ENCODE data around the gene EXOC6. TPM values are rescaled to one million over a fixed set of nuclear protein-coding genes. Genes with fewer than 3 reads are reported as not detected.
A peak's percentile ranks its signal among the peaks of the same experiment; 100 is the strongest.
"Not testable (repeated sequence)": the region's sequence is repeated elsewhere in the genome, so short reads cannot be mapped to it uniquely, and the experiment has no call there.

The EXOC6 gene
- total RNA-seq, 2 donors from 2014 or later = 7.0 to 10.1 TPM

DNA sequence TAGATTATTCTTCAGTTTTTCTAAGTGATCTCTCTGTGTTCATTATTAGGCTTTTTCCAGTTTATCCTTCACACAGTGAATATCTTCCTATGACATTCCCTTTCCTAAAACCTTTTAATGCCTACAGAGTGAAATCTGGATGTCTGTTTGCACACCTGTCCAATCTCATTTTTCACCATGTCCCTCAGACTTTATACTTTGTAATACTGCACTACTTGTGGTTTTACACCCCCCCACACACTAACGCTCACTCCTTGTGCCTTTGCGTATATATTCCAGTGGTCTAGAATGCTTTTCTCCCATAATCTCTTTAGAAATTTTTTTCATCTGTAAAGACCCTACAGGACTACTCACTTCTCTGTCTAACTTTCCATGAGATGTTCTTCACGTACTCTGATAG lies 98.2 kb downstream of the EXOC6 start:
- Histone ChIP-seq H3K27me3 (no peaks in the 10 kb centered on the region), H3K4me1 (no peaks in the 10 kb centered on the region), H3K36me3 (no peaks in the 10 kb centered on the region), H3K27ac (no peak overlapping the region), H3K9me3 (no peaks in the 10 kb centered on the region), H3K4me3 (no peak overlapping the region)
- no peak for DNase-seq (ENCODE audit: low spot score)
- TF ChIP-seq CTCF (IDR thresholded peaks at IDR 0.05) = no peak

GRCh38 chr10:92952573-92952972 lies 104.3 kb downstream of the EXOC6 start:
- not testable (repeated sequence) for H3K9me3 ChIP-seq; H3K27me3 ChIP-seq; DNase-seq (ENCODE audit: low spot score); H3K36me3 ChIP-seq; H3K27ac ChIP-seq; H3K4me1 ChIP-seq; H3K4me3 ChIP-seq

DNA sequence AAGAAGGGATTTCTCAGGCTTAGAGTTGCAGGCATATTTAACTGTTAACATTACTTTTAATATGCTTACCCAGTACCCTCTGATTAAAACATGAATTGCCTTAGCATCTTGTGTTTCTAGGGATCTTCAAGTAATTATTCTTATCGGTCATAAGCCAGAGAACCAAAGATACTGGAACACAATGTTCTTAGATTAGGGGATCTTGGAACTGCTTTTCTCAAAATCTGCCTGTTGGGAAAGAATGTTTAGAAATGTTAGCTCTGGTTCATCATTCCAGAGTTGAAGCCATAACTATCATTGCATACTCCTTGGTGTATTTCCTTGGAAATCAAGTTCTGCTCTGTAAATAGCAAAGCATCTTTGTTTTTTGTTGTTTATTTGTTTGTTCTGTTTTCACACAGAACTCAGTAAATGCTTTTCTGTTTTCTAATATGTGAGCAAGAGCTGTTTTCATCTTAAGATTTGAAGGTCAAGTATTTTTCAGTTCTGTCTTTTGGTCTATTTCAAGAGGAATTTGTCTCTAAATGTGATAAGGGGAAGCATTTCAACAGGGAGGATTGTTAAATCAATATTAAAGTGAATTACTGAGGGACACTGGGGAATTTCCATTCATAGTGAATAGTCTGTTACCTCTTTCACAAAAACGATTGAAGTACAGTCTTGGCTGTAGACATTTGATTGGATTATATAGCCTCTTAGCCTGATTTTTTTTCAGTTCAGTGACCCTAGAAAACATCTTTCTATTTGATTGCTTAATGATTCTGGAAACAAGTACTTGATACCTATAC lies 109.1 kb downstream of the EXOC6 start:
- no peak for TF ChIP-seq CTCF (IDR thresholded peaks at IDR 0.05)
- Histone ChIP-seq H3K27me3 (no peaks in the 10 kb centered on the region), H3K36me3 (no peaks in the 10 kb centered on the region), H3K9me3 (no peaks in the 10 kb centered on the region), H3K4me1 (peaks cover 0 to 4% of the 10 kb centered on the region in 2 donors), H3K4me3 (no peak overlapping the region), H3K27ac (no peak overlapping the region)
- no peak for DNase-seq (ENCODE audit: low spot score)

GRCh38 chr10:92961638-92962037 lies 113.3 kb downstream of the EXOC6 start:
- no peak for TF ChIP-seq CTCF (IDR thresholded peaks at IDR 0.05)
- DNase-seq (ENCODE audit: low spot score) = no peak
- no peaks in the 10 kb centered on the region for H3K36me3 ChIP-seq
- no peak overlapping the region for H3K27ac ChIP-seq
- H3K9me3 ChIP-seq = no peaks in the 10 kb centered on the region
- peaks cover 0 to 4% of the 10 kb centered on the region in 2 donors for H3K4me1 ChIP-seq
- H3K27me3 ChIP-seq = no peaks in the 10 kb centered on the region
- H3K4me3 ChIP-seq = no peak overlapping the region

DNA sequence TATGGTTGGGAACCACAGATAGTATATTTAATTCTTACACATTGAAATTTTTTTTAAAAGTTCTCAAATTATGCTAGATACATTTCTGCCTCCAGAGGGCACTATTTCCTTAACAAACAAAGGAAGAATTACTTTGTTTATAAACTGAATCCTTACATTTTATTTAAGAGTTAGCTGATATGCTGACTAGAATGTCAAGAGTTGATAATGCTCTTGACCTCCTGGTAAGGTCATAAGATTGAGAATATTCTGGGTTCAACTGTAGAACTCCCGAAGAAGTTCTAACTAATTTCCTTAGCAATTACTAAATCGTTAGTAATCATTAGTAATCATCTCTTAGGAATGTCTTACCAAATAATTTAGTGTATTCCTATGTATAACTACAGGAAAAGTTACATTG lies 117.0 kb downstream of the EXOC6 start:
- Histone ChIP-seq H3K4me3 (no peak overlapping the region), H3K4me1 (no peaks in the 10 kb centered on the region)

DNA sequence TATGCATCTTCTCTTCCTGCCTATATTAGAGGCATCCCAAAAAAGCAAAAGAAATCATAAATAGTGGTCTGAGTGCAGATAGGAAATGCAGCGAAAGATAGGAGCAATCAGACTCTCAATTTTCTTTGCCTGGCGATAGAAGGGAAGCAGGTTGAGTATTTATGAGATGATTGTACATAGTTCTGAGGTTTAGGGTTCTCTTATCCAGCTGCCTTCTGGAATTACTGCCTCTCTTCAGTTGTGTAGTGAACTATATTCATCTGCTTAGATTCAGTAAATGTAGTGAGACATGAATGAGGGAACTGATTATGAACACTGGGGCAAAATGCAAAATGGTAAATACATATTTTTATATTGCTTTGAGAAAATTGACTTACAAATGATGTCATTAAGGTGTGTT lies 119.3 kb downstream of the EXOC6 start:
- no peaks in the 10 kb centered on the region for H3K9me3 ChIP-seq
- no peaks in the 10 kb centered on the region for H3K27me3 ChIP-seq
- no peak overlapping the region for H3K4me3 ChIP-seq
- no peak for DNase-seq (ENCODE audit: low spot score)
- no peak overlapping the region for H3K27ac ChIP-seq
- no peak for TF ChIP-seq CTCF (IDR thresholded peaks at IDR 0.05)
- H3K36me3 ChIP-seq = no peaks in the 10 kb centered on the region
- no peaks in the 10 kb centered on the region for H3K4me1 ChIP-seq

More for the DNA sequence above, 117.0 kb downstream of the EXOC6 start:
- TF ChIP-seq CTCF (IDR thresholded peaks at IDR 0.05) = peak; percentile 61 to 74
- Histone ChIP-seq H3K36me3 (no peaks in the 10 kb centered on the region), H3K27me3 (no peaks in the 10 kb centered on the region), H3K9me3 (no peaks in the 10 kb centered on the region), H3K27ac (no peak overlapping the region)
- no peak for DNase-seq (ENCODE audit: low spot score)
